ENCODE measurements around the gene SIK1.
"Not testable (repeated sequence)": the region's sequence is repeated elsewhere in the genome, so short reads cannot be mapped to it uniquely, and the experiment has no call there.

DNA sequence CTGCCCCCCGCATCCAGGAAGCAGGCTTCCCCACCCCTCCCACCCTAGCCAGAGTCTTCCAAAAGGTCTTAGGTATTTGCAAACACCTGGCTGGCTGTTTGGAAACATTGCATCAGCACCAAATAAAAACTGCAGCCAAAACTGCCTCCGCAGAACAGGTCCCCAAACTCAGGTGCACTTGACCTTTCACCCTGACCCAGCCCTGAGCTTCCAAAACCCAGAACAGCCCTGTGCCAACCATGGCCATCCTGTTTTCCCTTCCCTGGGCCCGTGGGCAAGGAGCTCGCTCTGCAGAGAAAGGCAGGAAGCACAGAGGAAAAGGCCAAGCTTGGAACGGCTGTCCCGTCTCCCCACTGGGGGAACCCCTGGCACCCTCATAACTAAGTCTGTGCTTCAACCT, 2.0 kb upstream of the SIK1 start:
- TF ChIP-seq, protein P1, sequence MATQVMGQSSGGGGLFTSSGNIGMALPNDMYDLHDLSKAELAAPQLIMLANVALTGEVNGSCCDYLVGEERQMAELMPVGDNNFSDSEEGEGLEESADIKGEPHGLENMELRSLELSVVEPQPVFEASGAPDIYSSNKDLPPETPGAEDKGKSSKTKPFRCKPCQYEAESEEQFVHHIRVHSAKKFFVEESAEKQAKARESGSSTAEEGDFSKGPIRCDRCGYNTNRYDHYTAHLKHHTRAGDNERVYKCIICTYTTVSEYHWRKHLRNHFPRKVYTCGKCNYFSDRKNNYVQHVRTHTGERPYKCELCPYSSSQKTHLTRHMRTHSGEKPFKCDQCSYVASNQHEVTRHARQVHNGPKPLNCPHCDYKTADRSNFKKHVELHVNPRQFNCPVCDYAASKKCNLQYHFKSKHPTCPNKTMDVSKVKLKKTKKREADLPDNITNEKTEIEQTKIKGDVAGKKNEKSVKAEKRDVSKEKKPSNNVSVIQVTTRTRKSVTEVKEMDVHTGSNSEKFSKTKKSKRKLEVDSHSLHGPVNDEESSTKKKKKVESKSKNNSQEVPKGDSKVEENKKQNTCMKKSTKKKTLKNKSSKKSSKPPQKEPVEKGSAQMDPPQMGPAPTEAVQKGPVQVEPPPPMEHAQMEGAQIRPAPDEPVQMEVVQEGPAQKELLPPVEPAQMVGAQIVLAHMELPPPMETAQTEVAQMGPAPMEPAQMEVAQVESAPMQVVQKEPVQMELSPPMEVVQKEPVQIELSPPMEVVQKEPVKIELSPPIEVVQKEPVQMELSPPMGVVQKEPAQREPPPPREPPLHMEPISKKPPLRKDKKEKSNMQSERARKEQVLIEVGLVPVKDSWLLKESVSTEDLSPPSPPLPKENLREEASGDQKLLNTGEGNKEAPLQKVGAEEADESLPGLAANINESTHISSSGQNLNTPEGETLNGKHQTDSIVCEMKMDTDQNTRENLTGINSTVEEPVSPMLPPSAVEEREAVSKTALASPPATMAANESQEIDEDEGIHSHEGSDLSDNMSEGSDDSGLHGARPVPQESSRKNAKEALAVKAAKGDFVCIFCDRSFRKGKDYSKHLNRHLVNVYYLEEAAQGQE (IDR thresholded peaks at IDR 0.05; ENCODE audit: insufficient replicate concordance, low read depth) = not testable (repeated sequence)
- not testable (repeated sequence) for TF ChIP-seq POLR2AphosphoS5, GABPA (IDR thresholded peaks at IDR 0.05; ENCODE audit: low read depth)
- TF ChIP-seq, protein P2, sequence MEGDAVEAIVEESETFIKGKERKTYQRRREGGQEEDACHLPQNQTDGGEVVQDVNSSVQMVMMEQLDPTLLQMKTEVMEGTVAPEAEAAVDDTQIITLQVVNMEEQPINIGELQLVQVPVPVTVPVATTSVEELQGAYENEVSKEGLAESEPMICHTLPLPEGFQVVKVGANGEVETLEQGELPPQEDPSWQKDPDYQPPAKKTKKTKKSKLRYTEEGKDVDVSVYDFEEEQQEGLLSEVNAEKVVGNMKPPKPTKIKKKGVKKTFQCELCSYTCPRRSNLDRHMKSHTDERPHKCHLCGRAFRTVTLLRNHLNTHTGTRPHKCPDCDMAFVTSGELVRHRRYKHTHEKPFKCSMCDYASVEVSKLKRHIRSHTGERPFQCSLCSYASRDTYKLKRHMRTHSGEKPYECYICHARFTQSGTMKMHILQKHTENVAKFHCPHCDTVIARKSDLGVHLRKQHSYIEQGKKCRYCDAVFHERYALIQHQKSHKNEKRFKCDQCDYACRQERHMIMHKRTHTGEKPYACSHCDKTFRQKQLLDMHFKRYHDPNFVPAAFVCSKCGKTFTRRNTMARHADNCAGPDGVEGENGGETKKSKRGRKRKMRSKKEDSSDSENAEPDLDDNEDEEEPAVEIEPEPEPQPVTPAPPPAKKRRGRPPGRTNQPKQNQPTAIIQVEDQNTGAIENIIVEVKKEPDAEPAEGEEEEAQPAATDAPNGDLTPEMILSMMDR (IDR thresholded peaks at IDR 0.05; ENCODE audit: insufficient read depth, low read length) = not testable (repeated sequence)
